Endodermal cell (in vitro differentiated cells): Measurements from ENCODE around the gene PKD1. TPM values are rescaled to one million over a fixed set of nuclear protein-coding genes. Genes with fewer than 3 reads are reported as not detected.

Experiments used
- DNase-seq: peaks from one replicate; pipeline ENCODE4 v3.0.0-alpha.2; 2017
- H3K27ac ChIP-seq: 2 replicates; pipeline ENCODE4 v1.5.1; 2013; ENCODE audit warnings: mild to moderate bottlenecking, low read depth, low read length, moderate library complexity
- H3K27me3 ChIP-seq: 2 replicates; pipeline ENCODE4 v1.6.1; 2013; ENCODE audit warnings: mild to moderate bottlenecking, low read length, moderate library complexity; ENCODE audit not compliant: insufficient read depth, control insufficient read depth, poor library complexity, severe bottlenecking
- H3K36me3 ChIP-seq: 2 replicates; pipeline ENCODE4 v1.7.0; 2013; ENCODE audit warnings: mild to moderate bottlenecking, low read length, moderate library complexity; ENCODE audit not compliant: control insufficient read depth, insufficient read depth
- H3K4me1 ChIP-seq: one replicate; pipeline ENCODE4 v1.7.0; 2013; ENCODE audit warnings: low read length; ENCODE audit not compliant: control insufficient read depth, insufficient read depth
- H3K4me3 ChIP-seq: 2 replicates; pipeline ENCODE4 v1.5.1; 2013; ENCODE audit warnings: mild to moderate bottlenecking, low read length, moderate library complexity
- H3K9ac ChIP-seq: 2 replicates; pipeline ENCODE4 v1.6.1; 2013; ENCODE audit warnings: mild to moderate bottlenecking, low read length, moderate library complexity; ENCODE audit not compliant: poor library complexity, severe bottlenecking; ENCODE audit errors: extremely low read depth
- H3K9me3 ChIP-seq: 2 replicates; pipeline ENCODE4 v1.6.1; 2013; ENCODE audit warnings: mild to moderate bottlenecking, low read length, moderate library complexity; ENCODE audit not compliant: control insufficient read depth
- H3K27ac Mint-ChIP-seq: 2 replicates; pipeline ENCODE4 v1.8.0; 2020; ENCODE audit warnings: mixed read lengths
- H3K27me3 Mint-ChIP-seq: 2 replicates; pipeline ENCODE4 v1.8.0; 2021; ENCODE audit warnings: mild to moderate bottlenecking, mixed read lengths; ENCODE audit not compliant: insufficient read depth
- H3K36me3 Mint-ChIP-seq: 2 replicates; pipeline ENCODE4 v1.8.0; 2020; ENCODE audit warnings: low read depth, mixed read lengths
- H3K4me1 Mint-ChIP-seq: 2 replicates; pipeline ENCODE4 v1.8.0; 2020; ENCODE audit warnings: mixed read lengths
- H3K4me3 Mint-ChIP-seq: 2 replicates; pipeline ENCODE4 v1.8.0; 2020; ENCODE audit warnings: mild to moderate bottlenecking, moderate library complexity, mixed read lengths
- H3K9me3 Mint-ChIP-seq: 2 replicates; pipeline ENCODE4 v1.8.0; 2020; ENCODE audit warnings: mild to moderate bottlenecking, mixed read lengths
- WGBS, 2 experiments: methylation state at CpG; one replicate each; pipeline versions ENCODE4 v1.1.5 to v1.1.7; 2013; ENCODE audit warnings: missing lambda C conversion rate in 2 of 2, mixed read lengths in 1 of 2; ENCODE audit not compliant: insufficient coverage in 1 of 2, insufficient read length in 1 of 2; 5-methylcytosine and 5-hydroxymethylcytosine counted together
- total RNA-seq, 2 donors: library from RNA; stranded (reverse); fragmentation: NEBNext Ultra II Directional in 1 of 2; extraction: Animal tissue kit (Norgen Biotek cat#: 25700) in 1 of 2; gene quantifications; 2 replicates in 1 of 2; 3 replicates in 1 of 2; pipeline ENCODE4 v1.2.1, GENCODE V29; 2021
- TF ChIP-seq, protein P1 (sequence below): fragments of 200-600 bp; sonication (generic); conservative IDR thresholded peaks from 2 replicates; pipeline ENCODE4 v1.5.0; 2021; ENCODE audit warnings: antibody characterized with exemption, mild to moderate bottlenecking

PKD1 gene
- total RNA-seq, 2 donors from 2014 or later = 104 to 110 TPM

GRCh38 chr16:2070576-2071453 is 64.9 kb downstream of the PKD1 start:
- Mint-ChIP-seq H3K4me3 (no peak overlapping the region), H3K27ac (no peak overlapping the region), H3K9me3 (no peaks in the 10 kb centered on the region), H3K36me3 (peaks cover 54% of the 10 kb centered on the region), H3K27me3 (no peaks in the 10 kb centered on the region), H3K4me1 (no peaks in the 10 kb centered on the region)
- peaks cover 15% of the 10 kb centered on the region for H3K36me3 ChIP-seq
- H3K4me3 ChIP-seq = no peak overlapping the region
- TF ChIP-seq, protein P1, sequence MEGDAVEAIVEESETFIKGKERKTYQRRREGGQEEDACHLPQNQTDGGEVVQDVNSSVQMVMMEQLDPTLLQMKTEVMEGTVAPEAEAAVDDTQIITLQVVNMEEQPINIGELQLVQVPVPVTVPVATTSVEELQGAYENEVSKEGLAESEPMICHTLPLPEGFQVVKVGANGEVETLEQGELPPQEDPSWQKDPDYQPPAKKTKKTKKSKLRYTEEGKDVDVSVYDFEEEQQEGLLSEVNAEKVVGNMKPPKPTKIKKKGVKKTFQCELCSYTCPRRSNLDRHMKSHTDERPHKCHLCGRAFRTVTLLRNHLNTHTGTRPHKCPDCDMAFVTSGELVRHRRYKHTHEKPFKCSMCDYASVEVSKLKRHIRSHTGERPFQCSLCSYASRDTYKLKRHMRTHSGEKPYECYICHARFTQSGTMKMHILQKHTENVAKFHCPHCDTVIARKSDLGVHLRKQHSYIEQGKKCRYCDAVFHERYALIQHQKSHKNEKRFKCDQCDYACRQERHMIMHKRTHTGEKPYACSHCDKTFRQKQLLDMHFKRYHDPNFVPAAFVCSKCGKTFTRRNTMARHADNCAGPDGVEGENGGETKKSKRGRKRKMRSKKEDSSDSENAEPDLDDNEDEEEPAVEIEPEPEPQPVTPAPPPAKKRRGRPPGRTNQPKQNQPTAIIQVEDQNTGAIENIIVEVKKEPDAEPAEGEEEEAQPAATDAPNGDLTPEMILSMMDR = no peak
- H3K27me3 ChIP-seq = no peaks in the 10 kb centered on the region
- DNase-seq = no peak
- H3K4me1 ChIP-seq = no peaks in the 10 kb centered on the region
- no peak overlapping the region for H3K9ac ChIP-seq
- H3K27ac ChIP-seq = no peak overlapping the region
- H3K9me3 ChIP-seq = no peaks in the 10 kb centered on the region
- 93 to 97% methylated on average over 16 to 29 of the region's 29 CpGs for WGBS, 2 experiments

GRCh38 chr16:2066139-2066538 is 69.6 kb downstream of the PKD1 start:
- Histone ChIP-seq H3K9me3 (no peaks in the 10 kb centered on the region), H3K4me3 (no peak overlapping the region), H3K27me3 (no peaks in the 10 kb centered on the region), H3K36me3 (peaks cover 16% of the 10 kb centered on the region), H3K27ac (no peak overlapping the region), H3K4me1 (no peaks in the 10 kb centered on the region), H3K9ac (no peak overlapping the region)
- no peak for DNase-seq
- Mint-ChIP-seq H3K36me3 (peaks cover 45% of the 10 kb centered on the region), H3K4me3 (no peak overlapping the region), H3K4me1 (no peaks in the 10 kb centered on the region), H3K27ac (no peak overlapping the region), H3K27me3 (no peaks in the 10 kb centered on the region), H3K9me3 (no peaks in the 10 kb centered on the region)
- 92 to 93% methylated on average over 8 to 11 of the region's 11 CpGs for WGBS, 2 experiments
- TF ChIP-seq, protein P1 = no peak

GRCh38 chr16:2064368-2064945 is 71.2 kb downstream of the PKD1 start:
- H3K36me3 ChIP-seq = peaks cover 16% of the 10 kb centered on the region
- WGBS, 2 experiments = 94 to 95% methylated on average over 10 to 16 of the region's 16 CpGs
- no peak overlapping the region for H3K27ac ChIP-seq
- no peaks in the 10 kb centered on the region for H3K4me1 ChIP-seq
- TF ChIP-seq, protein P1 = no peak
- no peaks in the 10 kb centered on the region for H3K27me3 Mint-ChIP-seq
- no peak overlapping the region for H3K4me3 Mint-ChIP-seq
- H3K9me3 ChIP-seq = no peaks in the 10 kb centered on the region
- H3K4me1 Mint-ChIP-seq = no peaks in the 10 kb centered on the region
- H3K36me3 Mint-ChIP-seq = peaks cover 44% of the 10 kb centered on the region
- no peaks in the 10 kb centered on the region for H3K9me3 Mint-ChIP-seq
- no peak overlapping the region for H3K9ac ChIP-seq
- no peaks in the 10 kb centered on the region for H3K27me3 ChIP-seq
- no peak for DNase-seq
- H3K4me3 ChIP-seq = no peak overlapping the region
- H3K27ac Mint-ChIP-seq = no peak overlapping the region
